Measurements from ENCODE around the gene MYCN. TPM values are rescaled to one million over a fixed set of nuclear protein-coding genes. Genes with fewer than 3 reads are reported as not detected.

Gene MYCN
- total RNA-seq, 1 experiment from 2014 or later: 68.3 TPM

- ChIA-PET CTCF (interaction anchor here (1.6 to 1.9 kb wide), 2 partner anchors 26 to 68 kb away, joined by 8 to 9 read pairs; partner anchors contain the start of gene MYCN), POLR2A (interaction anchor here (0.6 kb wide), 1 partner anchor 168 kb away, joined by 3 read pairs; no protein-coding TSS in a partner anchor)
- H3K36me3 Mint-ChIP-seq: peaks cover 14% of the 10 kb centered on the region
- H3K27ac Mint-ChIP-seq: no peak overlapping the region
- ATAC-seq: peak; percentile 81
- H3K4me1 Mint-ChIP-seq: peaks cover 24% of the 10 kb centered on the region
- no peak overlapping the region for H3K4me3 Mint-ChIP-seq
- H3K9me3 Mint-ChIP-seq: peaks cover 10% of the 10 kb centered on the region; the same call in 1 of the 2 replicates
- peaks cover 6% of the 10 kb centered on the region for H3K27me3 Mint-ChIP-seq (ENCODE audit: low read depth)
- DNase-seq (ENCODE audit: low spot score): no peak
- no peak for TF ChIP-seq NR2C2 (CRISPR knock-in tag; IDR thresholded peaks at IDR 0.05)
- TF ChIP-seq SMAD3 (CRISPR knock-in tag; IDR thresholded peaks at IDR 0.05; ENCODE audit: borderline replicate concordance): 0 out of 2 replicates have a peak, but pooled peaks have one; percentile 31
These were observed 25.2 kb downstream of the MYCN start for GRCh38 chr2:15965564-15966019.

- ChIA-PET CTCF (interaction anchor here (1.1 kb wide), 1 partner anchor 67 kb away, joined by 3 read pairs; no protein-coding TSS in a partner anchor), POLR2A (no interaction called here)
- no peak for ATAC-seq
- H3K36me3 Mint-ChIP-seq: peaks cover 3% of the 10 kb centered on the region; the same call in 1 of the 2 replicates
- H3K4me3 Mint-ChIP-seq: no peak overlapping the region
- no peak for DNase-seq (ENCODE audit: low spot score)
- TF ChIP-seq IRF1 (CRISPR knock-in tag; IDR thresholded peaks at IDR 0.05): no peak
- TF ChIP-seq ZNF317 (CRISPR knock-in tag; IDR thresholded peaks at IDR 0.05; ENCODE audit: borderline replicate concordance, low read depth): no peak
- TF ChIP-seq MAX (CRISPR knock-in tag; IDR thresholded peaks at IDR 0.05): no peak
- no peak for TF ChIP-seq IRF2 (CRISPR knock-in tag; IDR thresholded peaks at IDR 0.05; ENCODE audit: borderline replicate concordance, low read depth)
- TF ChIP-seq, protein P1, sequence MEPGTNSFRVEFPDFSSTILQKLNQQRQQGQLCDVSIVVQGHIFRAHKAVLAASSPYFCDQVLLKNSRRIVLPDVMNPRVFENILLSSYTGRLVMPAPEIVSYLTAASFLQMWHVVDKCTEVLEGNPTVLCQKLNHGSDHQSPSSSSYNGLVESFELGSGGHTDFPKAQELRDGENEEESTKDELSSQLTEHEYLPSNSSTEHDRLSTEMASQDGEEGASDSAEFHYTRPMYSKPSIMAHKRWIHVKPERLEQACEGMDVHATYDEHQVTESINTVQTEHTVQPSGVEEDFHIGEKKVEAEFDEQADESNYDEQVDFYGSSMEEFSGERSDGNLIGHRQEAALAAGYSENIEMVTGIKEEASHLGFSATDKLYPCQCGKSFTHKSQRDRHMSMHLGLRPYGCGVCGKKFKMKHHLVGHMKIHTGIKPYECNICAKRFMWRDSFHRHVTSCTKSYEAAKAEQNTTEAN (CRISPR knock-in tag; IDR thresholded peaks at IDR 0.05): no peak
- no peak for TF ChIP-seq SMAD3 (CRISPR knock-in tag; IDR thresholded peaks at IDR 0.05; ENCODE audit: borderline replicate concordance)
- TF ChIP-seq FOXP4 (CRISPR knock-in tag; IDR thresholded peaks at IDR 0.05): no peak
- TF ChIP-seq, protein P2, sequence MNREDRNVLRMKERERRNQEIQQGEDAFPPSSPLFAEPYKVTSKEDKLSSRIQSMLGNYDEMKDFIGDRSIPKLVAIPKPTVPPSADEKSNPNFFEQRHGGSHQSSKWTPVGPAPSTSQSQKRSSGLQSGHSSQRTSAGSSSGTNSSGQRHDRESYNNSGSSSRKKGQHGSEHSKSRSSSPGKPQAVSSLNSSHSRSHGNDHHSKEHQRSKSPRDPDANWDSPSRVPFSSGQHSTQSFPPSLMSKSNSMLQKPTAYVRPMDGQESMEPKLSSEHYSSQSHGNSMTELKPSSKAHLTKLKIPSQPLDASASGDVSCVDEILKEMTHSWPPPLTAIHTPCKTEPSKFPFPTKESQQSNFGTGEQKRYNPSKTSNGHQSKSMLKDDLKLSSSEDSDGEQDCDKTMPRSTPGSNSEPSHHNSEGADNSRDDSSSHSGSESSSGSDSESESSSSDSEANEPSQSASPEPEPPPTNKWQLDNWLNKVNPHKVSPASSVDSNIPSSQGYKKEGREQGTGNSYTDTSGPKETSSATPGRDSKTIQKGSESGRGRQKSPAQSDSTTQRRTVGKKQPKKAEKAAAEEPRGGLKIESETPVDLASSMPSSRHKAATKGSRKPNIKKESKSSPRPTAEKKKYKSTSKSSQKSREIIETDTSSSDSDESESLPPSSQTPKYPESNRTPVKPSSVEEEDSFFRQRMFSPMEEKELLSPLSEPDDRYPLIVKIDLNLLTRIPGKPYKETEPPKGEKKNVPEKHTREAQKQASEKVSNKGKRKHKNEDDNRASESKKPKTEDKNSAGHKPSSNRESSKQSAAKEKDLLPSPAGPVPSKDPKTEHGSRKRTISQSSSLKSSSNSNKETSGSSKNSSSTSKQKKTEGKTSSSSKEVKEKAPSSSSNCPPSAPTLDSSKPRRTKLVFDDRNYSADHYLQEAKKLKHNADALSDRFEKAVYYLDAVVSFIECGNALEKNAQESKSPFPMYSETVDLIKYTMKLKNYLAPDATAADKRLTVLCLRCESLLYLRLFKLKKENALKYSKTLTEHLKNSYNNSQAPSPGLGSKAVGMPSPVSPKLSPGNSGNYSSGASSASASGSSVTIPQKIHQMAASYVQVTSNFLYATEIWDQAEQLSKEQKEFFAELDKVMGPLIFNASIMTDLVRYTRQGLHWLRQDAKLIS (CRISPR knock-in tag; IDR thresholded peaks at IDR 0.05; ENCODE audit: borderline replicate concordance): no peak
- no peak for TF ChIP-seq E2F5 (CRISPR knock-in tag; IDR thresholded peaks at IDR 0.05)
- no peak for TF ChIP-seq ZNF232 (CRISPR knock-in tag; IDR thresholded peaks at IDR 0.05)
- no peak overlapping the region for H3K27ac Mint-ChIP-seq
- no peaks in the 10 kb centered on the region for H3K27me3 Mint-ChIP-seq (ENCODE audit: low read depth)
- H3K4me1 Mint-ChIP-seq: peaks cover 44% of the 10 kb centered on the region
- H3K9me3 Mint-ChIP-seq: peaks cover 3% of the 10 kb centered on the region; the same call in 1 of the 2 replicates
These were observed 27.3 kb downstream of the MYCN start for GRCh38 chr2:15967415-15968279.

Measured in WTC11 (cell line).